ENCODE measurements around the gene IFNK. TPM values are rescaled to one million over a fixed set of nuclear protein-coding genes. Genes with fewer than 3 reads are reported as not detected.
A peak's percentile ranks its signal among the peaks of the same experiment; 100 is the strongest.

IFNK gene
- total and polyA plus RNA-seq, 2 donors (not counting 3 experiments of a cell fraction or from before 2014, with no cell fraction given): not detected

DNA sequence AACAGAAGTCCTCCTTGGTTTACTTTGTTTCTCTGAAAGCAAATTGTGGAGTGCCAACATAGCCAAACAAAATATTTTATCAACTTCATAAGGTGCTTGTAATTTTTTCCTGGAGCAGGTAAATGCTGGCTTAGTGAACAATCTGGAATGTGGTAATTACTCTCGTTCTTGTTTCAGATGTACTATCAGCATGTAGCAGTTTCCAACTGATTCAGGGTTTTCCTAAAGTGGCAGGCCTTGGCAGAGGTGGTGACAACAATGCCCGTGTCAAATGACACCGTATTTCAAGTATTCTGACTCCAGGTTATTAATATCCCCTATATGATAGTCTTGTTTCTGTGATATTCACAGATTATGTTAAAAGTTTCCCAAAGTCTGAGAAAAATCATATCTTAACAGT is 48.0 kb downstream of the IFNK start:
- Histone ChIP-seq H3K36me3 (ENCODE audit: control insufficient read depth in 2 of 2, extremely low read depth in 1 of 2, insufficient read depth in 2 of 2, low read length in 2 of 2) (no peaks in the 10 kb centered on the region), H3K9me3 (replicated peaks; ENCODE audit: control insufficient read depth, insufficient read depth, low read length) (no peaks in the 10 kb centered on the region), H3K79me2 (ENCODE audit: control insufficient read depth, insufficient read depth, low read length) (no peaks in the 10 kb centered on the region), H3K9me1 (replicated peaks; ENCODE audit: control insufficient read depth, extremely low read depth, insufficient read depth, low read length) (no peaks in the 10 kb centered on the region), H3K27me3 (ENCODE audit: control insufficient read depth in 2 of 2, insufficient read depth in 2 of 2, low read length in 2 of 2) (no peaks in the 10 kb centered on the region), H3K9ac (replicated peaks; ENCODE audit: extremely low read depth, insufficient read depth, low read length) (peak overlapping the region; percentile 83), H3K4me2 (ENCODE audit: insufficient read depth, low read length) (peak overlapping the region; percentile 55), H3K27ac (ENCODE audit: insufficient read depth, low read depth, low read length) (no peak overlapping the region), H2AFZ (ENCODE audit: low read depth, low read length) (no peak overlapping the region), H3K4me3 (replicated peaks in 1 of 3; ENCODE audit: insufficient read depth in 1 of 3, low read depth in 1 of 3, low read length in 3 of 3) (peak overlapping the region in 1 of 3 experiments; percentile 68), H3K4me1 (ENCODE audit: control insufficient read depth, extremely low read depth, insufficient read depth, low read length) (peaks cover 12% of the 10 kb centered on the region), H4K20me1 (replicated peaks; ENCODE audit: control insufficient read depth, extremely low read depth, insufficient read depth, low read length) (no peaks in the 10 kb centered on the region)
- no peak for TF ChIP-seq EZH2 (IDR thresholded peaks at IDR 0.05; ENCODE audit: borderline replicate concordance, low read depth, low read length, severe bottlenecking)
- TF ChIP-seq JUN (IDR thresholded peaks at IDR 0.05; ENCODE audit: borderline replicate concordance, insufficient read depth, insufficient read length, low read depth): no peak
- no peak for TF ChIP-seq GATA2 (IDR thresholded peaks at IDR 0.05; ENCODE audit: insufficient read depth, insufficient read length, low read depth, low read length)
- no peak for TF ChIP-seq MYC (IDR thresholded peaks at IDR 0.05; ENCODE audit: low read depth, low read length)
- no peak for TF ChIP-seq POLR2A (IDR thresholded peaks at IDR 0.05; ENCODE audit: low read depth, low read length)
- TF ChIP-seq, protein P1, sequence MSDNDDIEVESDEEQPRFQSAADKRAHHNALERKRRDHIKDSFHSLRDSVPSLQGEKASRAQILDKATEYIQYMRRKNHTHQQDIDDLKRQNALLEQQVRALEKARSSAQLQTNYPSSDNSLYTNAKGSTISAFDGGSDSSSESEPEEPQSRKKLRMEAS (IDR thresholded peaks at IDR 0.05; ENCODE audit: insufficient read depth, insufficient read length): no peak
- no peak for TF ChIP-seq POLR2AphosphoS5 (IDR thresholded peaks at IDR 0.05; ENCODE audit: insufficient read depth, low read depth, low read length)
- dilution Hi-C loops (cut with MboI; ENCODE audit: extremely low pct_ligation_motif_present, low sequenced_read_pairs) (no loop called here), intact Hi-C loops (cut with micrococcal nuclease) (loop anchor here (2.0 kb wide), 1 partner anchor 679 kb away; the partner anchor contains the start of gene CAAP1)
- TSS peak; percentile 33 for BruUV-seq (replicated peaks)
- no peak for DNase-seq (ENCODE audit: low read depth, low spot score)
- POLR2A ChIA-PET: no interaction called here
- no peak for FAIRE-seq
- CTCF ChIA-PET: no interaction called here

DNA sequence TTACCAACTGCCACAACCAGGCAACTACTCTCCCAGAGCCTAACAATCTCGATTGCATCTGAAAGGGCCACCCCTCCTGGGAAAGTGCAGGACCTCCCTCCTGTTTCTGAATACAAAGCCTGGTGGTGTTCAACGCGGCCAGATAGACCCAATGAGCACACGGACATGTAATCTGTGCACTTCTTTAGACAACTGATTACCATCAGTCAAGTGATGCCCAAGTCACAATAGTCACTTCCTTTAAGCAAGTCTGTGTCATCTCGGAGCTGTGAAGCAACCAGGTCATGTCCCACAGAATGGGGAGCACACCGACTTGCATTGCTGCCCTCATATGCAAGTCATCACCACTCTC is 48.5 kb downstream of the IFNK start:
- H2AFZ ChIP-seq (ENCODE audit: low read depth, low read length): peak overlapping the region; percentile 56
- no peaks in the 10 kb centered on the region for H4K20me1 ChIP-seq (replicated peaks; ENCODE audit: control insufficient read depth, extremely low read depth, insufficient read depth, low read length)
- no peaks in the 10 kb centered on the region for H3K27me3 ChIP-seq (ENCODE audit: control insufficient read depth in 2 of 2, insufficient read depth in 2 of 2, low read length in 2 of 2)
- H3K4me3 ChIP-seq (replicated peaks in 1 of 3; ENCODE audit: insufficient read depth in 1 of 3, low read depth in 1 of 3, low read length in 3 of 3): peak overlapping the region; percentile 23 to 72 (median 68)
- H3K4me1 ChIP-seq (ENCODE audit: control insufficient read depth, extremely low read depth, insufficient read depth, low read length): peaks cover 12% of the 10 kb centered on the region
- no peaks in the 10 kb centered on the region for H3K9me1 ChIP-seq (replicated peaks; ENCODE audit: control insufficient read depth, extremely low read depth, insufficient read depth, low read length)
- dilution Hi-C loops (cut with MboI; ENCODE audit: extremely low pct_ligation_motif_present, low sequenced_read_pairs) (no loop called here), intact Hi-C loops (cut with micrococcal nuclease) (loop anchor here (2.0 kb wide), 1 partner anchor 680 kb away; the partner anchor contains the start of gene CAAP1)
- CTCF ChIA-PET: interaction anchor here (0.8 to 1.0 kb wide), 2 partner anchors 12 to 25 kb away, joined by 3 read pairs; no protein-coding TSS in a partner anchor
- no TSS peak for BruUV-seq (replicated peaks)
- FAIRE-seq (peak; percentile 55), DNase-seq (ENCODE audit: low read depth, low spot score) (no peak)
- H3K9ac ChIP-seq (replicated peaks; ENCODE audit: extremely low read depth, insufficient read depth, low read length): peak overlapping the region; percentile 83
- no peaks in the 10 kb centered on the region for H3K79me2 ChIP-seq (ENCODE audit: control insufficient read depth, insufficient read depth, low read length)
- no peaks in the 10 kb centered on the region for H3K9me3 ChIP-seq (replicated peaks; ENCODE audit: control insufficient read depth, insufficient read depth, low read length)
- TF ChIP-seq POLR2AphosphoS5 (IDR thresholded peaks at IDR 0.05; ENCODE audit: insufficient read depth, low read depth, low read length) (no peak), GATA2 (IDR thresholded peaks at IDR 0.05; ENCODE audit: insufficient read depth, insufficient read length, low read depth, low read length) (peak; percentile 65)
- H3K36me3 ChIP-seq (ENCODE audit: control insufficient read depth in 2 of 2, extremely low read depth in 1 of 2, insufficient read depth in 2 of 2, low read length in 2 of 2): no peaks in the 10 kb centered on the region
- peak overlapping the region; percentile 58 for H3K27ac ChIP-seq (ENCODE audit: insufficient read depth, low read depth, low read length)
- H3K4me2 ChIP-seq (ENCODE audit: insufficient read depth, low read length): peak overlapping the region; percentile 55
- POLR2A ChIA-PET: no interaction called here
